ENCODE measurements around the gene RPS6KL1.

GRCh38 chr14:74917646-74918081 lies 5.4 kb downstream of the RPS6KL1 start:
- TF ChIP-seq POLR2A (IDR thresholded peaks at IDR 0.05; ENCODE audit: low read depth, low read length) (no peak), TAF1 (IDR thresholded peaks at IDR 0.05; ENCODE audit: low read depth, low read length) (no peak), SPI1 (IDR thresholded peaks at IDR 0.05; ENCODE audit: low read depth, low read length) (no peak)

Data from GM12891 (cell line).